ENCODE results near the gene AUTS2.

DNA sequence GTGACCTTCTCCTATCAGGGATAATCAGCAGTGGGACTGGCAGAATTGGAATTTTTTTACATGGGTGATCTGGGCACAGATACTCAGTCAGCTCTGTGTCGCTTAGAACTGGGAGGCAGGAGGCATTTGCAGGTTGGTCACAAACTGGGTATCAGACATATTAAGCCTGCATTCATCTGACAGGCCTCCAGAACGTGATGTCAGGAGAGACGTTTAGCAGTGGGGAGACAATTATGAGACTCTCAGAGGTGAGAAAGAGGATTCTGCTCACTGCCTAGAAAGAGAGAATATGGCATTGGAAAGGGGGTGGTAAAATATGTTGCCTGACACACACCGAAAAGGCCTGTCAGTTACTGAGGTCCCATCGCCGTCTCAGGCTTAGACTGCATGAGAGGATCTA is 816.1 kb downstream of the AUTS2 start:
- TF ChIP-seq, protein P1, sequence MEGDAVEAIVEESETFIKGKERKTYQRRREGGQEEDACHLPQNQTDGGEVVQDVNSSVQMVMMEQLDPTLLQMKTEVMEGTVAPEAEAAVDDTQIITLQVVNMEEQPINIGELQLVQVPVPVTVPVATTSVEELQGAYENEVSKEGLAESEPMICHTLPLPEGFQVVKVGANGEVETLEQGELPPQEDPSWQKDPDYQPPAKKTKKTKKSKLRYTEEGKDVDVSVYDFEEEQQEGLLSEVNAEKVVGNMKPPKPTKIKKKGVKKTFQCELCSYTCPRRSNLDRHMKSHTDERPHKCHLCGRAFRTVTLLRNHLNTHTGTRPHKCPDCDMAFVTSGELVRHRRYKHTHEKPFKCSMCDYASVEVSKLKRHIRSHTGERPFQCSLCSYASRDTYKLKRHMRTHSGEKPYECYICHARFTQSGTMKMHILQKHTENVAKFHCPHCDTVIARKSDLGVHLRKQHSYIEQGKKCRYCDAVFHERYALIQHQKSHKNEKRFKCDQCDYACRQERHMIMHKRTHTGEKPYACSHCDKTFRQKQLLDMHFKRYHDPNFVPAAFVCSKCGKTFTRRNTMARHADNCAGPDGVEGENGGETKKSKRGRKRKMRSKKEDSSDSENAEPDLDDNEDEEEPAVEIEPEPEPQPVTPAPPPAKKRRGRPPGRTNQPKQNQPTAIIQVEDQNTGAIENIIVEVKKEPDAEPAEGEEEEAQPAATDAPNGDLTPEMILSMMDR (IDR thresholded peaks at IDR 0.05; ENCODE audit: insufficient read depth, low read length): no peak
- TF ChIP-seq, protein P2, sequence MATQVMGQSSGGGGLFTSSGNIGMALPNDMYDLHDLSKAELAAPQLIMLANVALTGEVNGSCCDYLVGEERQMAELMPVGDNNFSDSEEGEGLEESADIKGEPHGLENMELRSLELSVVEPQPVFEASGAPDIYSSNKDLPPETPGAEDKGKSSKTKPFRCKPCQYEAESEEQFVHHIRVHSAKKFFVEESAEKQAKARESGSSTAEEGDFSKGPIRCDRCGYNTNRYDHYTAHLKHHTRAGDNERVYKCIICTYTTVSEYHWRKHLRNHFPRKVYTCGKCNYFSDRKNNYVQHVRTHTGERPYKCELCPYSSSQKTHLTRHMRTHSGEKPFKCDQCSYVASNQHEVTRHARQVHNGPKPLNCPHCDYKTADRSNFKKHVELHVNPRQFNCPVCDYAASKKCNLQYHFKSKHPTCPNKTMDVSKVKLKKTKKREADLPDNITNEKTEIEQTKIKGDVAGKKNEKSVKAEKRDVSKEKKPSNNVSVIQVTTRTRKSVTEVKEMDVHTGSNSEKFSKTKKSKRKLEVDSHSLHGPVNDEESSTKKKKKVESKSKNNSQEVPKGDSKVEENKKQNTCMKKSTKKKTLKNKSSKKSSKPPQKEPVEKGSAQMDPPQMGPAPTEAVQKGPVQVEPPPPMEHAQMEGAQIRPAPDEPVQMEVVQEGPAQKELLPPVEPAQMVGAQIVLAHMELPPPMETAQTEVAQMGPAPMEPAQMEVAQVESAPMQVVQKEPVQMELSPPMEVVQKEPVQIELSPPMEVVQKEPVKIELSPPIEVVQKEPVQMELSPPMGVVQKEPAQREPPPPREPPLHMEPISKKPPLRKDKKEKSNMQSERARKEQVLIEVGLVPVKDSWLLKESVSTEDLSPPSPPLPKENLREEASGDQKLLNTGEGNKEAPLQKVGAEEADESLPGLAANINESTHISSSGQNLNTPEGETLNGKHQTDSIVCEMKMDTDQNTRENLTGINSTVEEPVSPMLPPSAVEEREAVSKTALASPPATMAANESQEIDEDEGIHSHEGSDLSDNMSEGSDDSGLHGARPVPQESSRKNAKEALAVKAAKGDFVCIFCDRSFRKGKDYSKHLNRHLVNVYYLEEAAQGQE (IDR thresholded peaks at IDR 0.05; ENCODE audit: insufficient replicate concordance, low read depth): no peak
- no peak for TF ChIP-seq POLR2AphosphoS5 (IDR thresholded peaks at IDR 0.05; ENCODE audit: low read depth)

Data from HL-60 (cell line).